RPMI7951 (cell line): ENCODE data around the gene MICOS13. TPM values are rescaled to one million over a fixed set of nuclear protein-coding genes. Genes with fewer than 3 reads are reported as not detected.
A peak's percentile ranks its signal among the peaks of the same experiment; 100 is the strongest.
"Not testable (repeated sequence)": the region's sequence is repeated elsewhere in the genome, so short reads cannot be mapped to it uniquely, and the experiment has no call there.

Source experiments
- DNase-seq: peaks from one replicate; pipeline ENCODE4 v3.0.0-alpha.2; 2012; ENCODE audit warnings: low read depth
- total RNA-seq: library from RNA; depleted of rRNA; stranded (reverse); fragments of >200 nt; shearing (Covaris generic); gene quantifications from 2 replicates; pipeline ENCODE4 v1.2.3, GENCODE V29; 2014; rRNA removed

Gene MICOS13
- total RNA-seq, result 67.8 and 68.8 TPM in 2 replicates

- peak; percentile 98 for DNase-seq
Measured at GRCh38 chr19:5680437-5681368, at the start of gene MICOS13, which contains the start of gene HSD11B1L. MICOS13 (minus strand) TSS chr19:5680516; CDS start chr19:5680486, 30 bp downstream. HSD11B1L (plus strand) TSS chr19:5681027; CDS start chr19:5684833, 3,806 bp downstream.

- DNase-seq, result no peak
Measured at GRCh38 chr19:5727453-5728050, 47.2 kb upstream of the MICOS13 start.

- peak; percentile 98 for DNase-seq
Measured at GRCh38 chr19:5719961-5720790, 39.9 kb upstream of the MICOS13 start, which contains the start of the genes CATSPERD and LONP1. CATSPERD (plus strand) TSS chr19:5720637; CDS start chr19:5720738, 101 bp downstream. LONP1 (minus strand) TSS chr19:5720146; CDS start chr19:5720132, 14 bp downstream.

GRCh38 chr19:5719274-5719960, 39.1 kb upstream of the MICOS13 start:
- peak; percentile 37 for DNase-seq

GRCh38 chr19:5718579-5719273, 38.4 kb upstream of the MICOS13 start:
- DNase-seq, result peak; percentile 64

GRCh38 chr19:5718037-5718578, 37.8 kb upstream of the MICOS13 start:
- peak; percentile 32 for DNase-seq

GRCh38 chr19:5717215-5717935, 37.1 kb upstream of the MICOS13 start:
- no peak for DNase-seq

GRCh38 chr19:5714816-5715215, 34.5 kb upstream of the MICOS13 start:
- no peak for DNase-seq

GRCh38 chr19:5713228-5713627, 32.9 kb upstream of the MICOS13 start:
- DNase-seq, result no peak

GRCh38 chr19:5711713-5712161, 31.4 kb upstream of the MICOS13 start:
- no peak for DNase-seq

GRCh38 chr19:5711025-5711424, 30.7 kb upstream of the MICOS13 start:
- no peak for DNase-seq

GRCh38 chr19:5707576-5708575, 27.6 kb upstream of the MICOS13 start:
- no peak for DNase-seq

GRCh38 chr19:5706876-5707573, 26.7 kb upstream of the MICOS13 start:
- DNase-seq, result no peak

GRCh38 chr19:5705552-5705951, 25.2 kb upstream of the MICOS13 start:
- no peak for DNase-seq

GRCh38 chr19:5703819-5704818, 23.8 kb upstream of the MICOS13 start:
- DNase-seq, result no peak

- DNase-seq, result not testable (repeated sequence)
Measured at GRCh38 chr19:5702053-5702410, 21.7 kb upstream of the MICOS13 start.
